Midbrain (tissue), 1 donor: ENCODE data around the gene KRTAP1-5.
"Not testable (repeated sequence)": the region's sequence is repeated elsewhere in the genome, so short reads cannot be mapped to it uniquely, and the experiment has no call there.

Source experiments
- DNase-seq: peaks from one replicate; lab custom pipeline; 2025; lab: John Stamatoyannopoulos, UW

KRTAP1-5 gene, protein sequence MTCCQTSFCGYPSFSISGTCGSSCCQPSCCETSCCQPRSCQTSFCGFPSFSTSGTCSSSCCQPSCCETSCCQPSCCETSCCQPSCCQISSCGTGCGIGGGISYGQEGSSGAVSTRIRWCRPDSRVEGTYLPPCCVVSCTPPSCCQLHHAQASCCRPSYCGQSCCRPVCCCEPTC

DNA sequence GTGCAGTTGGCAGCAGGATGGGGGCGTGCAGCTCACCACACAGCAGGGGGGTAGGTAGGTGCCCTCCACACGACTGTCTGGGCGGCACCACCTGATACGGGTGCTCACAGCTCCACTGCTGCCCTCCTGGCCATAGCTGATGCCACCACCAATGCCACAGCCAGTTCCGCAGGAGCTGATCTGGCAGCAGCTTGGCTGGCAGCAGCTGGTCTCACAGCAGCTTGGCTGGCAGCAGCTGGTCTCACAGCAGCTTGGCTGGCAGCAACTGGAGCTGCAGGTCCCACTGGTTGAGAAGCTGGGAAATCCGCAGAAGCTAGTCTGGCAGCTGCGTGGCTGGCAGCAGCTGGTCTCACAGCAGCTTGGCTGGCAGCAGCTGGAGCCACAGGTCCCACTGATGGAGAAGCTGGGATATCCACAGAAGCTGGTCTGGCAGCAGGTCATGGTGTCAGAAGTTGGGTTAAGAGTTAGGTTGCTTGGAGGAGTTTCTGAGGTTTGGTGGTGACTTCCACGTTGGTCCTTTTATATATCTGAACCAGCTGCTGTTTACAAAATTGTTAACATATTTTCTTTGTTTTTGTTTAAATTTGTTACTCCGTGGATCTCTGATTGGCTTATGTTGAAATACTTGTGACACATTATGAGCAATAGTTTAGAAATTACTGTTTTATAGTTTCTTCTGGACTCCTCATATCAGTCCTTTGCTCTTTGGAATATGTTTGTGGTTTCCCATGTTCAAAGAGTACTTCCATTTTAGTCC is at the start of gene KRTAP1-5:
TSS of gene KRTAP1-5 (minus strand) at position 494 of the 757 bp plus-strand sequence. CDS start at position 441, 53 bp downstream.
- no peak for DNase-seq

GRCh38 chr17:41076788-41077187 is 49.8 kb upstream of the KRTAP1-5 start:
- DNase-seq = no peak

DNA sequence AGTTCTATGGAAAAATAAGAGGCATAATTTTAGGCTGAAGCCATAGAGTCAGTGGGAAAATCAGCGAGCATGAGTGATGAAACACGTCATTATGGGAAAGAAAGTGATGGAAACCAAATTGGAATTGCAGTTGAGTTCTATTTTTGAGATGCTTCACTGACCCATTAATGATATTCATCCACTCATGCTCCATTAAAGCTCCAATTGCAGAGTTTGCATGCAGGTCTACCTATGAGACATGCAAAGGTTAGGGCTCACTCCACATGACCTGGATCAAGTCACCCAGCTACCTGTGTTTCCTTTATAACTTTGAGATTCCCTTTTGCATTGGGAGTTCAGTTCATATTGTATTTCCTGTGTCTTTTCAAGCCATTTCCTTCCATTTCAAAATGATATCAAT is 46.7 kb upstream of the KRTAP1-5 start:
- DNase-seq = no peak

DNA sequence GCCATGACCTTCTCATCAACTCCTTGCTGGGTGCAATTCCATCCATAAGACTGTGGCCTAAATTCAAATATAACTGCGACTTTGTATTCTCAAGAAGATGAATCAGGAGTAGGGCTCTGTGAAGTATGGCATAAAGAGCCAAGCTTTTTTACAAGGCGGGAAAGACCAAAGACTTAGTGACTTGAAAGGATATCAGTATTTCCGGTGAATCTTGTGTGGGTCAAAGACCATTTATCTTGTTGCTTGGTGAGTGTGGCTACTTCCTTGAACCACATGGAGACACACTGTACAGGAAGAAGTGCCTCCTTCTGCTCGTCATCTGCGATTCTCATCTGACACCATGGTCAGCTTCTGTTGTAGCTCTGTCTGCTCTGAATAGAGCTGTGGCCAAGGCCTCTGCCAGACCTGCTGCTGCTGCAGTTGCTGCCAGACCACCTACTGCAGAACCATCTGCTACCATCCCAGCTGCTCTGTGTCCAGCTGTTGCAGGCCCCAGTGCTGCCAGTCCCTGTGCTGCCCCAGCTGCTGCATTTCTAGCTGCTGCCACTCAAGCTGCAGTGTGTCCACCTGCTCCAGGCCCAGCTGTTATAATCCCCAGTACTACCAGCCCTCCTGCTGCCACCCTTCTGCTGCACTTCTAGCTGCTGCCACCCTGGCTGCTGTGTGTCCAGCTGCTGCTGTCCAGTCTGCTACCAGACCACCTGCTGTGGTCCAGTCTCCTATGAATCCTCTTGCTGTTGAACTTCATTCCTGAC is 44.8 kb upstream of the KRTAP1-5 start:
- DNase-seq = no peak

- DNase-seq = no peak
These were observed 42.0 kb upstream of the KRTAP1-5 start for GRCh38 chr17:41069031-41069430.

GRCh38 chr17:41067281-41067680 is 40.3 kb upstream of the KRTAP1-5 start:
- DNase-seq = no peak

GRCh38 chr17:41065829-41066624 is 39.0 kb upstream of the KRTAP1-5 start, which contains the start of gene KRTAP2-4:
Gene KRTAP2-4, minus strand, starts transcription at chr17:41065879. Its CDS starts 34 bp downstream, at chr17:41065845.
- DNase-seq = no peak

GRCh38 chr17:41065016-41065689 is 38.1 kb upstream of the KRTAP1-5 start:
- DNase-seq = not testable (repeated sequence)

GRCh38 chr17:41064301-41064700 is 37.3 kb upstream of the KRTAP1-5 start:
- DNase-seq = no peak

DNA sequence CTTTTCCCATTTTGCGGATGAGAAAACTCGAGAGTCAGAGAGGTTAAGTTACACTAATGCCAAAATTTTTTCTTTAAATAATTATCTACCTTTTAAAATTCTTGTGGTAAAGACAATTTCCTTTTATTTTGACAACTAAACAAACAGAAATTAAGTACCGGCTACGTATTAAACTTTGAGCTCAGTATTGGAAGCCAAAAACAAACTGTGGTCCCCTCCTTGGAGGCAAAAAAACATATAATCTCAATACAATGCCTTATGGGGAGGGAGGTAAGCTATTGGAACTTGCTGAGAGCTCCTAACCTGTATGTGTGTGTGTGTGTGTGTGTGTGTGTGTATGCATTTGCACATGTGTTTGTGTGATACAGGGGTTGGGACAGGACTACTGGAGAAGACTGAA is 36.4 kb upstream of the KRTAP1-5 start:
- no peak for DNase-seq

- no peak for DNase-seq
These were observed 35.0 kb upstream of the KRTAP1-5 start for GRCh38 chr17:41061964-41062363.

GRCh38 chr17:41060052-41060604 is 33.1 kb upstream of the KRTAP1-5 start, which contains the start of gene KRTAP2-3:
Gene KRTAP2-3, minus strand, starts transcription at chr17:41060114. Its CDS starts 64 bp downstream, at chr17:41060050.
- DNase-seq = no peak

GRCh38 chr17:41059276-41060051 is 32.5 kb upstream of the KRTAP1-5 start:
- DNase-seq = not testable (repeated sequence)

DNA sequence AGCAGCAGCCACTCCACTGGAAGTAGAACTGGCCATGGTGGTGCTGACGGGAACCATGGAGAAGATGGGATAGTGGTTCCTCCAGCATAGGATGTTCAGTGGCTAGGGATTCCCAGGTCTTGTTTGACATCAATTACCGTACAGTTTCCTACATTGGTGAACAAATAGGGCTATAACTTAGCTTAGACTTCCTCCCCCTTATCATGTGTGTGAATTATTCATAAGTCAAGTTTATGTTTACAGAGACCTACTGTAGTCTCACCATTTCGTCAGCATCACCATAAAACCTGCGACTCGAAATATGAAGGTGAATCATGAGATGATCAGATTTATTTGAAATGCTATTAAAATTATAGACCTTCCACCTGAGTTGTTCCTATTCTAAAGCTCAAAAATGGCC is 31.7 kb upstream of the KRTAP1-5 start:
- no peak for DNase-seq

DNA sequence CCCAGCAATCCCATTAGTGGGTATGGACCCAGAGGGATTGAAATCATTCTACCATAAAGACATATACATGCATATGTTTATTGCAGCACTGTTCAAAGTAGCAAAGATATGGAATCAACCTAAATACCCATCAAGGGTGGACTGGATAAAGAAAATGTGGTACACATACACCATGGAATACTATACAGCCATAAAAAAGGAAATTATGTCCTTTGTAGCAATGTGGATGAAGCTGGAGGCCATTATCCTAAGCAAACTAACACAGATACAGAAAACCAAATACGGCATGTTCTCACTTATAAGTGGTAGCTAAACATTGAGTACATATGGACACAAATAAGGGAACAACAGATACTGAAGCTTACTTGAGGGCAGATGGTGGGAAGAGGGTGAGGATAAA is 30.5 kb upstream of the KRTAP1-5 start:
- no peak for DNase-seq

- DNase-seq = not testable (repeated sequence)
These were observed 28.1 kb upstream of the KRTAP1-5 start, which contains the start of gene KRTAP2-2 for GRCh38 chr17:41055130-41055529. Gene KRTAP2-2, minus strand, starts transcription at chr17:41055230. Its CDS starts 19 bp downstream, at chr17:41055211.

- not testable (repeated sequence) for DNase-seq
These were observed 27.5 kb upstream of the KRTAP1-5 start for GRCh38 chr17:41054556-41054955.

- DNase-seq = no peak
These were observed 27.0 kb upstream of the KRTAP1-5 start for GRCh38 chr17:41054025-41054424.

- DNase-seq = no peak
These were observed 25.6 kb upstream of the KRTAP1-5 start for GRCh38 chr17:41052566-41052965.

DNA sequence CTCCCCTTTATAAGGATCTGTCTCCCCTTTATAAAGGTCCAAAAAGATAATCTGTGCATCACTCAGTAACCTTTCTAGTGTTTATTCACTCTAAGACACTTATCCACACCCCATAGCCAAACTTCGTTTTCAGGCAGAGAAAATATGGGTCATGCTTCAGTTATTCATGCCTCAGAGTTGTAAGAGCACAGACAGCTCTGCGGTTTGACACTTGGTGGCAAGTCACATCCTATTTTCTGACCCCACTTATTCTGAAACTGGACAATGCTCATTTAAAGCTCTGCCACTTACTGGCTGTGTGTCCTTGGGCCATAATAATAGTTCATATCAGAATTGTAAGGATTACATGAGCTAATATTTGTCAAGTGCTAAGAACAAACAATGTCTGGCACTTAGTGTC is 22.1 kb upstream of the KRTAP1-5 start:
- DNase-seq = no peak
